Measurements from ENCODE around the gene OLIG1. TPM values are rescaled to one million over a fixed set of nuclear protein-coding genes. Genes with fewer than 3 reads are reported as not detected.

OLIG1 gene
- total and polyA plus RNA-seq, 2 donors from 2014 or later: 1.5 to 18.2 TPM

GRCh38 chr21:33037501-33037900 is 32.4 kb upstream of the OLIG1 start:
- DNase-seq (no peak), FAIRE-seq (no peak)
- Histone ChIP-seq H3K9me3 (ENCODE audit: control insufficient read depth in 2 of 3, insufficient read depth in 1 of 3, low read length in 3 of 3) (no peaks in the 10 kb centered on the region), H3K9ac (ENCODE audit: low read length in 3 of 3) (no peak overlapping the region), H3K27me3 (ENCODE audit: control insufficient read depth, insufficient read depth, low read length) (peaks cover 19% of the 10 kb centered on the region), H3K27ac (ENCODE audit: low read depth in 2 of 2, low read length in 2 of 2) (no peak overlapping the region), H3K4me1 (ENCODE audit: control insufficient read depth in 2 of 3, insufficient read depth in 2 of 3, low read depth in 1 of 3, low read length in 3 of 3) (no peaks in the 10 kb centered on the region), H3K36me3 (ENCODE audit: control insufficient read depth in 2 of 3, insufficient read depth in 3 of 3, low read length in 3 of 3) (no peaks in the 10 kb centered on the region), H3K4me3 (ENCODE audit: low read length in 3 of 3) (no peak overlapping the region)
- intact Hi-C loops (cut with DNase I): no loop called here
- TF ChIP-seq, protein P1, sequence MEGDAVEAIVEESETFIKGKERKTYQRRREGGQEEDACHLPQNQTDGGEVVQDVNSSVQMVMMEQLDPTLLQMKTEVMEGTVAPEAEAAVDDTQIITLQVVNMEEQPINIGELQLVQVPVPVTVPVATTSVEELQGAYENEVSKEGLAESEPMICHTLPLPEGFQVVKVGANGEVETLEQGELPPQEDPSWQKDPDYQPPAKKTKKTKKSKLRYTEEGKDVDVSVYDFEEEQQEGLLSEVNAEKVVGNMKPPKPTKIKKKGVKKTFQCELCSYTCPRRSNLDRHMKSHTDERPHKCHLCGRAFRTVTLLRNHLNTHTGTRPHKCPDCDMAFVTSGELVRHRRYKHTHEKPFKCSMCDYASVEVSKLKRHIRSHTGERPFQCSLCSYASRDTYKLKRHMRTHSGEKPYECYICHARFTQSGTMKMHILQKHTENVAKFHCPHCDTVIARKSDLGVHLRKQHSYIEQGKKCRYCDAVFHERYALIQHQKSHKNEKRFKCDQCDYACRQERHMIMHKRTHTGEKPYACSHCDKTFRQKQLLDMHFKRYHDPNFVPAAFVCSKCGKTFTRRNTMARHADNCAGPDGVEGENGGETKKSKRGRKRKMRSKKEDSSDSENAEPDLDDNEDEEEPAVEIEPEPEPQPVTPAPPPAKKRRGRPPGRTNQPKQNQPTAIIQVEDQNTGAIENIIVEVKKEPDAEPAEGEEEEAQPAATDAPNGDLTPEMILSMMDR (IDR thresholded peaks at IDR 0.05; ENCODE audit: borderline replicate concordance, extremely low read depth, insufficient read depth): no peak

DNA sequence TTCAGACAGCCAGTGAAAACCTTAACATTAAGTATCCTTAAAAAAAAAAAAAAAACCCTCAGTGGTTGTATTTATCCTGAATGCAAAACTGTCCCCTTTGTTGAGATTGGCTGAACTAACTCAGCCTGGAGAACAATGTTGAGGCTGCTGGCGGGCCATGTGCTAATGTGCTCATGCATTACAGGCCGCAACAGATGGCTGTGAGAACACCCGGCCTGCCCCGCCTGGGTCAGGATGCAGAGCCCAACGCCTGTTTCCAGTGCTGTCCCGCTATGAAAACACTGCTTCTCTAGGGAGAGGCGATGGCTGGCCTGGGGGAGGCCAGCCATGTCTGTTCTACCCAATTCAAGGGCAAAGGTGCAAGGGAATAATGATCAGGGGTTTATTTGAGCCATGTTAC is 30.4 kb upstream of the OLIG1 start:
- H3K9me3 ChIP-seq (ENCODE audit: control insufficient read depth in 2 of 3, insufficient read depth in 1 of 3, low read length in 3 of 3): no peaks in the 10 kb centered on the region
- TF ChIP-seq, protein P1 (IDR thresholded peaks at IDR 0.05; ENCODE audit: borderline replicate concordance, extremely low read depth, insufficient read depth): no peak
- intact Hi-C loops (cut with DNase I): no loop called here
- H3K4me3 ChIP-seq (ENCODE audit: low read length in 3 of 3): no peak overlapping the region
- FAIRE-seq: no peak
- DNase-seq: no peak
- H3K4me1 ChIP-seq (ENCODE audit: control insufficient read depth in 2 of 3, insufficient read depth in 2 of 3, low read depth in 1 of 3, low read length in 3 of 3): no peaks in the 10 kb centered on the region
- H3K27ac ChIP-seq (ENCODE audit: low read depth in 2 of 2, low read length in 2 of 2): no peak overlapping the region
- peaks cover 10% of the 10 kb centered on the region for H3K27me3 ChIP-seq (ENCODE audit: control insufficient read depth, insufficient read depth, low read length)
- H3K9ac ChIP-seq (ENCODE audit: low read length in 3 of 3): no peak overlapping the region
- no peaks in the 10 kb centered on the region for H3K36me3 ChIP-seq (ENCODE audit: control insufficient read depth in 2 of 3, insufficient read depth in 3 of 3, low read length in 3 of 3)

DNA sequence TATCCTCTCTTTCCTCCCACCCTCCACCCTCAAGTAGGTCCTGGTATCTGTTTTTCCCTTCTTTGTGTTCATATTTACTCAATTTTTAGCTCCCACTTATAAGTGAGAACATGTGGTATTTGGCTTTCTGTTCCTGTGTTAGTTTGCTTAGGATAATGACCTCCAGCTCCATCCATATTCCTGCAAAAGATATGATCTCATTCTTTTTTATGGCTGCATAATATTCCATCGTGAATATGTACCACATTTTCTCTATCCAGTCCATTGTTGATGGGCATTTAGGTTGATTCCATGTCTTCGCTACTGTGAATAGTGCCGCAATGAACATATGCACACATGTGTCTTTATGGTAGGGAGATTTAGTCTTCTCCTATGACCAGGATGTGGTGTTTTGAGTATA is 29.7 kb upstream of the OLIG1 start:
- Histone ChIP-seq H3K4me1 (ENCODE audit: control insufficient read depth in 2 of 3, insufficient read depth in 2 of 3, low read depth in 1 of 3, low read length in 3 of 3) (no peaks in the 10 kb centered on the region), H3K9me3 (ENCODE audit: control insufficient read depth in 2 of 3, insufficient read depth in 1 of 3, low read length in 3 of 3) (no peaks in the 10 kb centered on the region), H3K9ac (ENCODE audit: low read length in 3 of 3) (no peak overlapping the region), H3K27ac (ENCODE audit: low read depth in 2 of 2, low read length in 2 of 2) (no peak overlapping the region), H3K36me3 (ENCODE audit: control insufficient read depth in 2 of 3, insufficient read depth in 3 of 3, low read length in 3 of 3) (no peaks in the 10 kb centered on the region), H3K4me3 (ENCODE audit: low read length in 3 of 3) (no peak overlapping the region), H3K27me3 (ENCODE audit: control insufficient read depth, insufficient read depth, low read length) (peaks cover 6% of the 10 kb centered on the region)
- intact Hi-C loops (cut with DNase I): no loop called here
- TF ChIP-seq, protein P1 (IDR thresholded peaks at IDR 0.05; ENCODE audit: borderline replicate concordance, extremely low read depth, insufficient read depth): no peak
- FAIRE-seq (no peak), DNase-seq (no peak)

GRCh38 chr21:33041981-33042380 is 28.0 kb upstream of the OLIG1 start:
- no peak for FAIRE-seq
- H3K9ac ChIP-seq (ENCODE audit: low read length in 3 of 3): no peak overlapping the region
- intact Hi-C loops (cut with DNase I): no loop called here

More at GRCh38 chr21:33041981-33042380, 28.0 kb upstream of the OLIG1 start:
- no peaks in the 10 kb centered on the region for H3K9me3 ChIP-seq (ENCODE audit: control insufficient read depth in 2 of 3, insufficient read depth in 1 of 3, low read length in 3 of 3)
- H3K4me1 ChIP-seq (ENCODE audit: control insufficient read depth in 2 of 3, insufficient read depth in 2 of 3, low read depth in 1 of 3, low read length in 3 of 3): no peaks in the 10 kb centered on the region
- H3K4me3 ChIP-seq (ENCODE audit: low read length in 3 of 3): no peak overlapping the region
- H3K27me3 ChIP-seq (ENCODE audit: control insufficient read depth, insufficient read depth, low read length): peaks cover 4% of the 10 kb centered on the region
- no peak overlapping the region for H3K27ac ChIP-seq (ENCODE audit: low read depth in 2 of 2, low read length in 2 of 2)
- H3K36me3 ChIP-seq (ENCODE audit: control insufficient read depth in 2 of 3, insufficient read depth in 3 of 3, low read length in 3 of 3): no peaks in the 10 kb centered on the region
- DNase-seq: no peak
- TF ChIP-seq, protein P1 (IDR thresholded peaks at IDR 0.05; ENCODE audit: borderline replicate concordance, extremely low read depth, insufficient read depth): no peak
